Panc1 (cell line): ENCODE measurements around the gene MPPED1.

Experiments used
- CTCF ChIP-seq: fragments of 450-650 bp; IDR thresholded peaks from 2 replicates; pipeline ENCODE4 v1.5.1; 2017; ENCODE audit warnings: mild to moderate bottlenecking
- REST ChIP-seq, 2 experiments: IDR thresholded peaks; 2 replicates each; pipeline ENCODE4 v1.6.1; 2011 to 2012; ENCODE audit warnings: low read depth in 2 of 2, control low read depth in 1 of 2, low read length in 1 of 2, mild to moderate bottlenecking in 1 of 2, moderate library complexity in 1 of 2; ENCODE audit not compliant: insufficient read depth in 1 of 2

DNA sequence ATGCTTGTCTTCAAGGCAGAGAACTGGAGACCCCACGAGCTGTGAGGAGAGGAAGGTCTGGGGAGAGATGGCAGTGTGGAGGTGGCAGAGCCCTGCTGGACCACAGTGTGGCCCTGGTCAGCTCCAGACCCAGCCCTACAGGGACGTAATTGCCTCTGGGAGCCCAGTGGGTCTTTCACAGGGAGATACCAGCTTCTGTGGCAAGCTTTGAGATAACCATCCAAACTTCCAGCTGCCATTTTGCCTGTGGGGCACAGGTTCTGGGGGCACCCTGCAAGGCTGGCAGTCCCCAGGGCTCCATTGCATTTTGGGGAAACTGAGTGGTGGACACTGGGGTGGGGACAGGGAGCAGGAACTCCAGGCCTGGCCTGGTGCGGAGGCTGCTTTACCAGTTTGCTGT lies 10.2 kb upstream of the MPPED1 start:
- no peak for TF ChIP-seq CTCF
- TF ChIP-seq REST (IDR thresholded peaks at IDR 0.05; ENCODE audit: insufficient read depth in 1 of 2, low read depth in 2 of 2, low read length in 1 of 2), result no peak
